PC-3 (cell line): ENCODE measurements around the gene BEST2. TPM values are rescaled to one million over a fixed set of nuclear protein-coding genes. Genes with fewer than 3 reads are reported as not detected.
A peak's percentile ranks its signal among the peaks of the same experiment; 100 is the strongest.

Experiments
- ATAC-seq: fragments of 200-7000 bp; cut with Tn5 transposase; 2 replicates; pipeline ENCODE4 v1.9.1; 2020; ENCODE audit warnings: mild to moderate bottlenecking, moderate library complexity
- BruUV-seq: library from RNA; stranded (reverse); fragments of 400-500 nt; replicated peaks from 2 replicates; lab custom pipeline; 2021; lab: Mats Ljungman, UMichigan
- CTCF ChIA-PET: fragments of 300-600 bp; sonication (Branson Sonifier 250); formaldehyde crosslinking; loops from one replicate; lab custom pipeline; 2022; ENCODE audit warnings: antibody characterized with exemption; lab: Charles Lee
- POLR2A ChIA-PET: fragments of 300-600 bp; sonication (Branson Sonifier 250); formaldehyde crosslinking; loops from one replicate; lab custom pipeline; 2022; ENCODE audit warnings: antibody characterized with exemption; ENCODE audit not compliant: unreplicated experiment; lab: Charles Lee
- DNase-seq: peaks from one replicate; pipeline ENCODE4 v3.0.0-alpha.2; 2015
- H2AFZ ChIP-seq: fragments of 300-600 bp; sonication (generic); 2 replicates; pipeline ENCODE4 v1.6.0; 2016; ENCODE audit warnings: antibody characterized with exemption, low read length
- H3F3A ChIP-seq: fragments of 300-600 bp; sonication (generic); one replicate; pipeline ENCODE4 v1.6.0; 2017; ENCODE audit warnings: antibody characterized with exemption, low read length, control low read depth, mild to moderate bottlenecking; ENCODE audit not compliant: unreplicated experiment
- H3K27ac ChIP-seq: fragments of 300-600 bp; sonication (generic); 2 replicates; pipeline ENCODE4 v1.5.1; 2016; ENCODE audit warnings: mild to moderate bottlenecking, low read length
- H3K27me3 ChIP-seq: fragments of 300-600 bp; sonication (generic); 2 replicates; pipeline ENCODE4 v1.6.1; 2016; ENCODE audit warnings: low read length, mixed read lengths
- H3K36me3 ChIP-seq: fragments of 300-600 bp; sonication (generic); 2 replicates; pipeline ENCODE4 v1.6.1; 2016; ENCODE audit warnings: low read depth, mixed run types, low read length, mixed read lengths
- H3K4me1 ChIP-seq: fragments of 300-600 bp; sonication (generic); 2 replicates; pipeline ENCODE4 v1.5.1; 2016; ENCODE audit warnings: low read length; ENCODE audit not compliant: insufficient read depth
- H3K4me2 ChIP-seq: fragments of 300-600 bp; sonication (generic); 2 replicates; pipeline ENCODE4 v1.6.0; 2016; ENCODE audit warnings: low read length
- H3K4me3 ChIP-seq: fragments of 300-600 bp; sonication (generic); 2 replicates; pipeline ENCODE4 v1.5.1; 2016; ENCODE audit warnings: mild to moderate bottlenecking, low read length, mixed read lengths
- H3K79me2 ChIP-seq: fragments of 300-600 bp; sonication (generic); 2 replicates; pipeline ENCODE4 v1.6.1; 2017; ENCODE audit warnings: low read length, mixed read lengths
- H3K9ac ChIP-seq: fragments of 300-600 bp; sonication (generic); 2 replicates; pipeline ENCODE4 v1.6.0; 2016; ENCODE audit warnings: mild to moderate bottlenecking, low read length
- H3K9me2 ChIP-seq: fragments of 300-600 bp; sonication (generic); replicated peaks from 2 replicates; pipeline ENCODE4 v1.6.1; 2016; ENCODE audit warnings: mixed run types, low read length, mixed read lengths
- H3K9me3 ChIP-seq: fragments of 300-600 bp; sonication (generic); 2 replicates; pipeline ENCODE4 v1.6.1; 2016; ENCODE audit warnings: low read length, mixed read lengths
- H4K20me1 ChIP-seq: fragments of 300-600 bp; sonication (generic); 2 replicates; pipeline ENCODE4 v1.6.1; 2016; ENCODE audit warnings: low read length, mixed read lengths
- EZH2 ChIP-seq: fragments of 300-600 bp; sonication (generic); IDR thresholded peaks from one replicate; pipeline ENCODE4 v1.6.1; 2017; ENCODE audit warnings: antibody characterized with exemption, mild to moderate bottlenecking, low read length; ENCODE audit not compliant: unreplicated experiment
- EZH2phosphoT487 ChIP-seq: fragments of 300-600 bp; sonication (generic); IDR thresholded peaks from 2 replicates; pipeline ENCODE4 v1.6.1; 2018; ENCODE audit warnings: mild to moderate bottlenecking, antibody characterized with exemption, low read length, borderline replicate concordance
- intact Hi-C: fragments of 100-400 bp; cut with micrococcal nuclease; formaldehyde crosslinking; loops from 2 replicates; pipeline ENCODE4 v1.9.0; 2023
- total RNA-seq: library from RNA; depleted of rRNA; stranded (reverse); fragments of >200 nt; gene quantifications from 2 replicates; pipeline ENCODE4 v1.2.3, GENCODE V29; 2014
- TF ChIP-seq, protein P1 (sequence below): fragments of 300-600 bp; sonication (generic); conservative IDR thresholded peaks from 2 replicates; pipeline ENCODE4 v1.5.1; 2017; ENCODE audit warnings: antibody characterized with exemption, low read depth, mild to moderate bottlenecking, low read length

Gene BEST2
- total RNA-seq, 1 experiment from 2014 or later, result 0.07 TPM

DNA sequence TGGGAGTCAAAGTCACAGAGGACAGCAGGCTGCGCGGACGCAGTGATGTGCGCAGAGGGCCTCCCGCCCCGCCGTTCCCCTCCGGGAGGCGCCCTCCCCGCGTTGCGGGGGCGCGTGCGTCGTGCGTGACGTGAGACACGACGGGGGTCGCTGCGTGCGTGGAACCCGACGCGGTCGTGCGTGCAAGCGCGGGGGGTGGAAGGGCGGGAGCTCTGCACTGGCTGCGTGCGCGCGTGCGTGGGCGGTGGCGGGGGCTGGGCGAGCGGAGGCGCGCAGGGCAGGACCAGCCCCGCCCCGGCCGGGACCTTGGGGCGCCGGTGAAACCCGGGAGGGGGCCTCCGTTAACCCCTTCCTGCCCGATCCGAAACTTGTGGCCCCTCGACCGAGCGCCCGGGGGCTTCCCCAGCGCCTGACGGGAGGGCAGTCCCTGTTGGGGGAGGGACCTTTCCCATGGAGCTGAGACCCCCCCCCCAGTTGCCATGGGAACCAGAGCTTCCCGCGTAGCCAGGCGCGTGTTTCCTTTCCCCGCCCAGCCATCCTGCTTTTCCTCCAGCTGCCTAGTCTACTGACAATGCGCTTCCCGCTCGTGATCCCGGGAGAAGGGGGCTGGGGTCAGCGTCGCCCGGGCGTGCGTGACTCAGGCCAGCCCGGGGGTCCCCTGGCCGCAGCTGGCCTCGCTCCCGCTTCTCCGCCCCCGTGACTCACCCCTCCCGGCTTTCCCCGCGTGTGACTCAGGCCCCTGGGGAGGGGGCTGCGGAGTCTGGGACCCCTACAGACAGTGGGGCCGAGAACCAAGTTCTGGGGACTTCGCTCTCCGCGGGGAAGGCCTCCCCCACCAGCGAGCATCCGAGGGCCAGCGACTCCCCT is 31.1 kb downstream of the BEST2 start:
- ATAC-seq, result peak; percentile 32
- peak overlapping the region; percentile 93 for H2AFZ ChIP-seq
- BruUV-seq, result no TSS peak

DNA sequence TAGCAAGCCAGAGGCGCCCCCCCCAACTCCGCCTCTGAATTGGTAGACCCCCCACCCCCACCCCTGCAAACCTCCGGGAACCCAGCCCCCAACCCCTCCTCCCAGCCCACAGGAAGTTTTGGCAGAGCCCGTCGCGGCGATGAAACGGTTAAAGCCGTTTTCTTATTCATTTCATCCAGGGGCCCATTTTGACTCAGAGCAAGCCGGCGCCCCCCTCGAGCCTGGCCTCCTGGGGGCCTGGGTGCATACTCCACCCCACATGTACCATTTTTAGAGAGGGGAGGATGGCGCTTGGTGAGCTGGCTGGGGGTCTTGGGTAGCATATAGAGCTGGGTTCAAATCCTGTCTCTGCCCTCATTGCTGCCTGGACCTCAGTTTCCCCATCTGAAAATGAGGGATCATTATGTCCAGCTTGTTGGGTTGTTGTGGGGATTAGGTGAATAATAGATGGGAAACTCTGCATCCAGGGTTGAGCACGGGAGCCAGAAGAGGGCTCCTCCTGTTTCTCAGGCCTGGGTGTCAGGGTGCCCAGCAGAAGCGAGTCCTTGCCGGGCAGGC is 31.8 kb downstream of the BEST2 start:
- H3K27me3 ChIP-seq, result no peaks in the 10 kb centered on the region
- no peak for TF ChIP-seq EZH2
- no peak for TF ChIP-seq EZH2phosphoT487
- TF ChIP-seq, protein P1, sequence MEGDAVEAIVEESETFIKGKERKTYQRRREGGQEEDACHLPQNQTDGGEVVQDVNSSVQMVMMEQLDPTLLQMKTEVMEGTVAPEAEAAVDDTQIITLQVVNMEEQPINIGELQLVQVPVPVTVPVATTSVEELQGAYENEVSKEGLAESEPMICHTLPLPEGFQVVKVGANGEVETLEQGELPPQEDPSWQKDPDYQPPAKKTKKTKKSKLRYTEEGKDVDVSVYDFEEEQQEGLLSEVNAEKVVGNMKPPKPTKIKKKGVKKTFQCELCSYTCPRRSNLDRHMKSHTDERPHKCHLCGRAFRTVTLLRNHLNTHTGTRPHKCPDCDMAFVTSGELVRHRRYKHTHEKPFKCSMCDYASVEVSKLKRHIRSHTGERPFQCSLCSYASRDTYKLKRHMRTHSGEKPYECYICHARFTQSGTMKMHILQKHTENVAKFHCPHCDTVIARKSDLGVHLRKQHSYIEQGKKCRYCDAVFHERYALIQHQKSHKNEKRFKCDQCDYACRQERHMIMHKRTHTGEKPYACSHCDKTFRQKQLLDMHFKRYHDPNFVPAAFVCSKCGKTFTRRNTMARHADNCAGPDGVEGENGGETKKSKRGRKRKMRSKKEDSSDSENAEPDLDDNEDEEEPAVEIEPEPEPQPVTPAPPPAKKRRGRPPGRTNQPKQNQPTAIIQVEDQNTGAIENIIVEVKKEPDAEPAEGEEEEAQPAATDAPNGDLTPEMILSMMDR, result no peak
- peak overlapping the region; percentile 73 for H3K9ac ChIP-seq
- H3K4me2 ChIP-seq, result peak overlapping the region; percentile 90
- peaks cover 5% of the 10 kb centered on the region for H3F3A ChIP-seq
- DNase-seq, result no peak
- no peaks in the 10 kb centered on the region for H4K20me1 ChIP-seq
- H3K4me1 ChIP-seq, result peaks cover 69% of the 10 kb centered on the region
- peak overlapping the region; percentile 69 for H3K4me3 ChIP-seq
- BruUV-seq, result TSS peak; percentile 57
- peak overlapping the region; percentile 93; the same call in 1 of the 2 replicates for H2AFZ ChIP-seq
- POLR2A ChIA-PET, result no interaction called here
- CTCF ChIA-PET, result interaction anchor here (0.8 to 0.9 kb wide), 2 partner anchors 8 to 17 kb away, joined by 4 to 5 read pairs; partner anchors contain the start of gene JUNB
- H3K9me2 ChIP-seq, result no peaks in the 10 kb centered on the region
- intact Hi-C loops, result no loop called here
- H3K9me3 ChIP-seq, result no peaks in the 10 kb centered on the region
- ATAC-seq, result no peak
- no peaks in the 10 kb centered on the region for H3K36me3 ChIP-seq
- no peaks in the 10 kb centered on the region for H3K79me2 ChIP-seq
- peak overlapping the region; percentile 80 for H3K27ac ChIP-seq

More for the DNA sequence above, 31.1 kb downstream of the BEST2 start:
- DNase-seq, result peak; percentile 68
- Histone ChIP-seq H3K9me3 (no peaks in the 10 kb centered on the region), H3K79me2 (no peaks in the 10 kb centered on the region), H3K9me2 (no peaks in the 10 kb centered on the region), H3K27ac (peak overlapping the region; percentile 80), H3K9ac (peak overlapping the region; percentile 73), H3K36me3 (no peaks in the 10 kb centered on the region), H4K20me1 (no peaks in the 10 kb centered on the region), H3K27me3 (no peaks in the 10 kb centered on the region), H3K4me3 (peak overlapping the region; percentile 69), H3K4me2 (peak overlapping the region; percentile 90), H3F3A (peaks cover 5% of the 10 kb centered on the region), H3K4me1 (peaks cover 65% of the 10 kb centered on the region)
- intact Hi-C loops, result no loop called here
- ChIA-PET POLR2A (no interaction called here), CTCF (interaction anchor here (0.8 to 0.9 kb wide), 2 partner anchors 9 to 16 kb away, joined by 4 to 5 read pairs; partner anchors contain the start of gene JUNB)
- TF ChIP-seq, protein P1, result 0 out of 2 replicates have a peak, but pooled peaks have one; percentile 9
- TF ChIP-seq EZH2, result no peak
- no peak for TF ChIP-seq EZH2phosphoT487
